Measurements from ENCODE around the gene CEACAM1.
"Not testable (repeated sequence)": the region's sequence is repeated elsewhere in the genome, so short reads cannot be mapped to it uniquely, and the experiment has no call there.

CEACAM1 gene

DNA sequence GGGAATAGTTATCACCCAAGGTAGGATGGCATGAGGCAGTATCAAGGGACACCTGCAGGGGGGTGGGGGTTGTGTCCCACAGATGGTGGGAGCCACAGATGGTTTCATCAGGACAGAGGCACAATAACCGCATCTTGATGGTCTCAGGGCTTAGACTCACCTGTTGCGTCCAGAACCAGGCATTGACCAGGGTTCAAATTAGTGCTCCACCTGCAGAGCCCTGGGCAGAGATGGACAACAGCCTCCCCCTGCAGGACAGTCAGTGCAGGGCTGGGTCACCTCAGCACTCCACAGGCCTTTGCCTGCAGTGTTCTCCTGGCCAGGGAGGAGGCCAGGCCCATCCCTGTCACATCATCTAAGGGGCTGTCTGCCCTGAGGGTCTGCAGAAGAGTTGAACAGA lies 14.5 kb upstream of the CEACAM1 start:
- H3K9me3 Mint-ChIP-seq = no peaks in the 10 kb centered on the region
- no peak overlapping the region for H3K4me3 Mint-ChIP-seq
- no peak overlapping the region for H3K27ac Mint-ChIP-seq (ENCODE audit: low read depth)

DNA sequence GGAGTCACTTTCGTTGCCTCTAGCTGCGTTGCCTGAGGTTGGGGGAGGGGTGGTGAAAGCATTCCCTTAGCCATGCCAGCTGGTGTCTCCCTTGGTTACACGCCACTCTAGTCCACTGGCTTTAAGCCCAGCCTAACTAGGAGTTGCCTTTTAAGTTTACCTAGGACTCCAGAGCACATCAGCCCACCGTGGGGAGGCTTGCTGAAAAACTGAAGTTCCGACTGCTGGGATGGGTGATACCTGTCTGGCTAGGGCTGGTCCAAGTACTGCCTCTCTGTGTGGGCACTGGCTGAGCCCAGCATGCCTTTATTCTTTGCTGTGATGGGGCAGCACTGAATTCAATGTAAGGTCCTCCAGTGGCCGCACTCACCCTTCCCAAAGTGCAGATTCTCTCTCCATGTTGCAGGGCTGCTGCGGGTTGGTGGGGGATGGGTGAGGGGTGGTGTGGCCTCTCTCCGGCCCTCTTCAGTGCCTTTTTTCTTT lies 11.8 kb upstream of the CEACAM1 start:
- H3K36me3 Mint-ChIP-seq (ENCODE audit: insufficient read depth) = no peaks in the 10 kb centered on the region
- H3K9me3 Mint-ChIP-seq = no peaks in the 10 kb centered on the region
- H3K27ac Mint-ChIP-seq (ENCODE audit: low read depth) = no peak overlapping the region
- ATAC-seq (replicated peaks; ENCODE audit: extremely low read depth, poor library complexity, severe bottlenecking) (no peak), DNase-seq (ENCODE audit: low spot score in 2 of 2) (no peak)
- no peak overlapping the region for H3K4me3 Mint-ChIP-seq
- no peaks in the 10 kb centered on the region for H3K4me1 Mint-ChIP-seq
- H3K27me3 Mint-ChIP-seq = peaks cover 3% of the 10 kb centered on the region

More for the DNA sequence above, 14.5 kb upstream of the CEACAM1 start:
- no peak for DNase-seq (ENCODE audit: low spot score in 2 of 2)
- ATAC-seq (replicated peaks; ENCODE audit: extremely low read depth, poor library complexity, severe bottlenecking) = no peak
- H3K27me3 Mint-ChIP-seq = peaks cover 29% of the 10 kb centered on the region
- no peaks in the 10 kb centered on the region for H3K4me1 Mint-ChIP-seq
- no peaks in the 10 kb centered on the region for H3K36me3 Mint-ChIP-seq (ENCODE audit: insufficient read depth)

DNA sequence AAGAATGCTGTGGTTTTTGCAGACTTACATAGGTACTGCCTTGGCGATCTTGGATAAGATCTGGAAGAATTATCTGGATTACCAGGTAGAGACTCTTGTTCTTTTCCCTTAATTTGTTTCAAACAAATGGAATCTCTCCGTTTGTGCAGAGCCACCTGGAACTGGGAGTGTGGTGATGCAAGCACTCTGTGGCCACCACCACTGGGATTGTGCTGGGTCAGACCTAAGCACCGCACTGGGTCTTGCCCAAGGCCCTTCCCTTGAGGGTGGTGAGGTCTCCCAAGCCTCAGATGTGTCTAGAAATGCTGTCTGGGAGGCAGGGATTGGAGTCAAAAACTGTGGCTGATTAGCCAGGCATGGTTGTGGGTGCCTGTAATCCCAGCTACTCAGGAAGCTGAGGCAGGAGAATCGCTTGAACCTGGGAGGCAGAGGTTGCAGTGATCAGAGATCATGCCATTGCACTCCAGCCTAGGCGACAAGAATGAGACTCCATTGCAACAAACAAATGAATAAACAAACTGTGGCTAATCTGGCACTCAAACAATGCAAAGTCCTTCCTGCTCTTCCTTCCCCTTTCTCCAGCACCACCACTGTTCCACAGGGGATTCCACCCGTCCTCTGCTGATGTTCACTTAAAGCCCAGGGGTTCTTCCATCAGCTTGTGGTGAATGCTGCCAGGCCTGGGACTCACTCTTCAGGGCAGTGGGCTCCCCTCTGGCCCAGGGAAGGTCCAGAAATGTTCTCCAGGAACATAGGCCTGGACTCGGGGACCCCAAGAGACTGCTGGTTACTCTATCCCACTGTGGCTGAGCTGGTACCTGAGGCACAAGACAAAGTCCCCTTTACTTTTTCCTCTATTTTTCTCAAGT lies 10.8 kb upstream of the CEACAM1 start:
- Mint-ChIP-seq H3K27ac (ENCODE audit: low read depth) (no peak overlapping the region), H3K4me1 (no peaks in the 10 kb centered on the region), H3K4me3 (no peak overlapping the region), H3K36me3 (ENCODE audit: insufficient read depth) (no peaks in the 10 kb centered on the region), H3K27me3 (no peaks in the 10 kb centered on the region), H3K9me3 (no peaks in the 10 kb centered on the region)
- DNase-seq (ENCODE audit: low spot score in 2 of 2) = no peak
- no peak for ATAC-seq (replicated peaks; ENCODE audit: extremely low read depth, poor library complexity, severe bottlenecking)

DNA sequence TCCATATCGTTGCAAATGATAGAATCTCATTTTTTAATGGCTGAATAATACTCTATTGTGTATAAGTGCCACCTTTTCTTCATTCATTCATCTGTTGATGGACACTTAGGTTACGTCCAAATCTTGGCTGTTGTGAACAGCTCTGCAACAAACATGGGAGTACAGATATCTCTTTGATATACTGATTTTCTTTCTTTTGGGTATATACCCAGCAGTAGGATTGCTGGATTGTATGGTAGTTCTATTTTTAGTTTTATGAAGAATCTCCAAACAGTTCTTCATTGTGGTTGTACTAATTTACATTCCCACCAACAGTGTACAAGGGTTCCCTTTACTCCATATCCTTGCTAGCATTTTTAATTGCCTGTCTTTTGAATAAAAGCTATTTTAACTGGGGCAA lies 7.0 kb upstream of the CEACAM1 start:
- H3K36me3 Mint-ChIP-seq (ENCODE audit: insufficient read depth); H3K4me3 Mint-ChIP-seq; H3K27ac Mint-ChIP-seq (ENCODE audit: low read depth): not testable (repeated sequence)

DNA sequence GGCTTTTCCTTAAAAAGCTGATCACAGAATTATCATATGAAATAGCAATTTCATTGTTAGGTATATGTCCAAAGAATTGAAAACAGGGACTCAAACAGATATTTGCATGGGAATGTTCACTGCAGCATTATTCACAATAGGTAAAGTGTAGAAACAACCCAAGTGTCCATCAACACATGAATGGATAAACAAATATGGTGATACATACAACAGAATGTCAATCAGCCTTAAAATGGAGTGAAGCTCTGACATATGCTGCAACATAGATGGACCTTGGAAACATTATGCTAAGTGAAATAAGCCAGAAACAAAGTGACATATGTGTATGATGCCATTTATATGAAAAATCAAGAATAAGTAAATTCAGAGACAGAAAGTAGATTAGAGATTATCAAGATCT lies 6.1 kb upstream of the CEACAM1 start:
- no peaks in the 10 kb centered on the region for H3K36me3 Mint-ChIP-seq (ENCODE audit: insufficient read depth)
- H3K4me3 Mint-ChIP-seq = no peak overlapping the region
- no peaks in the 10 kb centered on the region for H3K9me3 Mint-ChIP-seq
- no peak for DNase-seq (ENCODE audit: low spot score in 2 of 2)
- no peak overlapping the region for H3K27ac Mint-ChIP-seq (ENCODE audit: low read depth)
- peaks cover 2% of the 10 kb centered on the region for H3K4me1 Mint-ChIP-seq
- H3K27me3 Mint-ChIP-seq = no peaks in the 10 kb centered on the region
- ATAC-seq (replicated peaks; ENCODE audit: extremely low read depth, poor library complexity, severe bottlenecking) = no peak

More for the DNA sequence above, 7.0 kb upstream of the CEACAM1 start:
- not testable (repeated sequence) for H3K9me3 Mint-ChIP-seq; H3K27me3 Mint-ChIP-seq; DNase-seq (ENCODE audit: low spot score in 2 of 2); ATAC-seq (replicated peaks; ENCODE audit: extremely low read depth, poor library complexity, severe bottlenecking); H3K4me1 Mint-ChIP-seq

DNA sequence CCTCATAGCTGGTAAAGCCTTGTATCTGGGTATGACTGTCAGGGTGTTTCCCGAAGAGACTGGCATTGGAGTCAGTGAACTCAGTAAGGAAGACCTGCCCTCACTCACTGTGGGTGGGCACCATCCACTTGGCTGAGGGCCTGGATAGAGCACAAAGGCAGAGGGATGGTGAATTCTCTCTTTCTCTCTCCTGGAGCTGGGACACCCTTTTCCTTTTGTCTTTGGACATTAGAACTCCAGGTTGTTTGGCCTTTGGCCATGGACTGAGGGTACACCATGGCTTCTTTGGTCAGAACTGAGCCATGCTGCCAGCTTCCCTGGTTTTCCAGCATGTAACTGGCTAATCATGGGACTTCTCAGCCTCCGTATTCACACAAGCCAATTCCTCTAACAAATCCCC lies 4.6 kb upstream of the CEACAM1 start:
- peaks cover 2% of the 10 kb centered on the region for H3K36me3 Mint-ChIP-seq (ENCODE audit: insufficient read depth)
- H3K27me3 Mint-ChIP-seq = no peaks in the 10 kb centered on the region
- H3K9me3 Mint-ChIP-seq = no peaks in the 10 kb centered on the region
- ATAC-seq (replicated peaks; ENCODE audit: extremely low read depth, poor library complexity, severe bottlenecking) (no peak), DNase-seq (ENCODE audit: low spot score in 2 of 2) (no peak)
- peaks cover 17% of the 10 kb centered on the region for H3K4me1 Mint-ChIP-seq
- H3K4me3 Mint-ChIP-seq = no peak overlapping the region
- no peak overlapping the region for H3K27ac Mint-ChIP-seq (ENCODE audit: low read depth)

DNA sequence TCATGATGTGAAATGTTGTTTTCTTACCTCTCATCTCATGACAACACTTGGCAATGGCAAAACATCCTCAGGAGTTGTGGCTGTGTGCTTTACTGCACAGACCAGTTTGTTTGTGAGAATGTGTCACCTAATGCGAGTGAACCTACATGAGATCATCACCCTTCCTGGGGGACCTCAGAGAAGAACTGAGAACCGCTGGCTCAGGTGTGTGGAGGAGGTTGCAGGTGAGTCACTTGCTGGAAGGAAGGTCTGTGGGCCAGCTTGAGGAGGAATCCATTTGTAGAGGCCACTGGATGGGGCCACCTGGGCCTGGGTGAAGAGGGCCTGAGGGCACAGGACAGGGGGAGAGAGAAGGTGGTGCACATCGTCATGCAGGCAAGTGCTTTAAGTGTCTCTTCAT lies 3.0 kb upstream of the CEACAM1 start:
- Mint-ChIP-seq H3K4me1 (peaks cover 19% of the 10 kb centered on the region), H3K9me3 (no peaks in the 10 kb centered on the region), H3K36me3 (ENCODE audit: insufficient read depth) (peaks cover 2% of the 10 kb centered on the region), H3K27ac (ENCODE audit: low read depth) (no peak overlapping the region), H3K4me3 (no peak overlapping the region), H3K27me3 (no peaks in the 10 kb centered on the region)
- no peak for DNase-seq (ENCODE audit: low spot score in 2 of 2)
- no peak for ATAC-seq (replicated peaks; ENCODE audit: extremely low read depth, poor library complexity, severe bottlenecking)

DNA sequence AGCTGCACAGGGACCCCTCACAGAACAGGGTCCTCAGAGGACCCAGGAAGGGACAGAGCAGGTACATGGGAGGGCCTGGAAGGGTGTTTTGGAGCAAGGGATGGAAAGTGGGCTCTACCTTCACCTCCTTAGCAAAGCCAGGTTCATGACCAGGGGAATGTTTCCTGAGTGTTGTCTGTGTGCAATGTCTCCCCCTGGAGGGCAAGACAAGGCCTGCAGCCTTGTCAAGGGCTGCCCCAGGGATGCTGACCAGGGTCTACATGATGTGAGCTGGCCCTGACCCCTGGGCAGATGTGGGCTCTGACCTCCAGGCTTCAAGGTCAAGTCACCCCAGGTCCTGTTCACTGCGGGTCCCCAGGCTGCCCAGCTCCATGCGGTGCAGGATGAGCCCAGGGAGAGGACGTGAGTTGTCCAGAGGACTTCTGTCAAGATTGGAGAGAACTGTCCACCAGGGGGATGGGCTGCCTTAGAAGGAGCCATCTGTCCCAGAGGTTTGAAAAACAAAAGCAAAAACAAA lies 1.0 kb upstream of the CEACAM1 start:
- H3K9me3 Mint-ChIP-seq = no peaks in the 10 kb centered on the region
- peak; percentile 51 to 54 for DNase-seq (ENCODE audit: low spot score in 2 of 2)
- H3K4me1 Mint-ChIP-seq = peaks cover 19% of the 10 kb centered on the region
- H3K27me3 Mint-ChIP-seq = no peaks in the 10 kb centered on the region
- no peak overlapping the region for H3K27ac Mint-ChIP-seq (ENCODE audit: low read depth)
- peaks cover 2% of the 10 kb centered on the region for H3K36me3 Mint-ChIP-seq (ENCODE audit: insufficient read depth)
- ATAC-seq (replicated peaks; ENCODE audit: extremely low read depth, poor library complexity, severe bottlenecking) = no peak
- H3K4me3 Mint-ChIP-seq = peak overlapping the region; percentile 55

DNA sequence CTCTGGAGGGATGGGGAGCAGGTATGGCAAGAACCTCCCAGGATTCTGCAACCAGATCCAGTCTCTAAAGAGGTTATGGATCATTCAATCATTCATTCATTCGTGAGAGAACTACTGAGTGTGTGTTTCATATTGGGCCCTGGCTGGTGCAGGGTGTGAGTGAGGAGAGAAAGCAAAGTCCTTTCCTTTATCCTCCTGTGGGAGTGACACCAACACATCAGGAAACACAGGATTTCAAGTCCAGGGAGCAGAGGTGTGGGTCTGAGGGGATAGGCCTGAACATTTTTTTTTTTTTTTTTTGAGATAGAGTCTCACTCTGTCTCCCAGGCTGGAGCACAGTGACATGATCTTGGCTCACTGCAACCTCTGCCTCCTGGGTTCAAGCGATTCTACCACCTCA lies 3.3 kb downstream of the CEACAM1 start:
- H3K27ac Mint-ChIP-seq (ENCODE audit: low read depth) = no peak overlapping the region
- H3K4me1 Mint-ChIP-seq = peaks cover 19% of the 10 kb centered on the region
- DNase-seq (ENCODE audit: low spot score in 2 of 2) (no peak), ATAC-seq (replicated peaks; ENCODE audit: extremely low read depth, poor library complexity, severe bottlenecking) (no peak)
- no peak overlapping the region for H3K4me3 Mint-ChIP-seq
- no peaks in the 10 kb centered on the region for H3K9me3 Mint-ChIP-seq
- H3K27me3 Mint-ChIP-seq = no peaks in the 10 kb centered on the region
- H3K36me3 Mint-ChIP-seq (ENCODE audit: insufficient read depth) = peaks cover 2% of the 10 kb centered on the region

DNA sequence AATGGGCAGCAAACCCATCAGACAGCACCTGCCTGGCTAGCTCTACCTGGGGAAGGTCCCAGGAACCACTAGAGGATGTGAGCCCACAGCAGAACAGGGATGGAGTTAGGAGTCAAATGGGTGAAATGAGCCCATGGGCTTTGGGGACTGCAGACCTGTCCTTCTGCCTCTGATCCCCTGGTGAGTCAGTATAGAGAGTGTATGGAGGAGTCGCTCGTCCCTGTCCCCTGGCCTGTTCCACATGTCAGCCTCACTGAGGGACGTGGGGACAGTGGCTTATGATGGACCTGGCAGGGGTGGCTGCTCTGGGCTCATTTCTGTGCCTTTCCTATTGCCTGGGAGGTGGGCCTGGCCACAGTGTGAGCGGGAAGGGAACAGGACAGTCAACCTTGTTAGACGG lies 4.0 kb downstream of the CEACAM1 start:
- H3K9me3 Mint-ChIP-seq = no peaks in the 10 kb centered on the region
- no peak overlapping the region for H3K27ac Mint-ChIP-seq (ENCODE audit: low read depth)
- no peaks in the 10 kb centered on the region for H3K27me3 Mint-ChIP-seq
- peaks cover 4% of the 10 kb centered on the region for H3K36me3 Mint-ChIP-seq (ENCODE audit: insufficient read depth)
- no peak for DNase-seq (ENCODE audit: low spot score in 2 of 2)
- peaks cover 16% of the 10 kb centered on the region for H3K4me1 Mint-ChIP-seq
- no peak overlapping the region for H3K4me3 Mint-ChIP-seq
- no peak for ATAC-seq (replicated peaks; ENCODE audit: extremely low read depth, poor library complexity, severe bottlenecking)

DNA sequence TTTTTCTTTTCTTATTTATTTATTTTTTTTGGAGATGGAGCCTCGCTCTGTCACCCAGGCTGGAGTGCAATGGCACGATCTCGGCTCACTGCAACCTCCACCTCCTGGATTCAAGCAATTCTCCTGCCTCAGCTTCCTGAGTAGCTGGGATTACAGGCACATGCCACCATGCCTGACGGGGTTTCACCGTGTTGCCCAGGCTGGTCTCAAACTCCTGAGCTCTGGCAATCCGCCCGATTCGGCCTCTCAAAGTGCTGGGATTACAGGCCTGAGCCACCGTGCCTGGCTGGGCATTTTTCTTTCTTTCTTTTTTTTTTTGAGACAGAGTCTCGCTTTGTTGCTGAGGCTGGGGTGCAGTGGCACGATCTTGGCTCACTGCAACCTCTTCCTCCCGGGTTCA lies 6.0 kb downstream of the CEACAM1 start:
- not testable (repeated sequence) for ATAC-seq (replicated peaks; ENCODE audit: extremely low read depth, poor library complexity, severe bottlenecking); H3K4me3 Mint-ChIP-seq; H3K27me3 Mint-ChIP-seq; H3K9me3 Mint-ChIP-seq; H3K27ac Mint-ChIP-seq (ENCODE audit: low read depth); H3K4me1 Mint-ChIP-seq; DNase-seq (ENCODE audit: low spot score in 2 of 2); H3K36me3 Mint-ChIP-seq (ENCODE audit: insufficient read depth)

DNA sequence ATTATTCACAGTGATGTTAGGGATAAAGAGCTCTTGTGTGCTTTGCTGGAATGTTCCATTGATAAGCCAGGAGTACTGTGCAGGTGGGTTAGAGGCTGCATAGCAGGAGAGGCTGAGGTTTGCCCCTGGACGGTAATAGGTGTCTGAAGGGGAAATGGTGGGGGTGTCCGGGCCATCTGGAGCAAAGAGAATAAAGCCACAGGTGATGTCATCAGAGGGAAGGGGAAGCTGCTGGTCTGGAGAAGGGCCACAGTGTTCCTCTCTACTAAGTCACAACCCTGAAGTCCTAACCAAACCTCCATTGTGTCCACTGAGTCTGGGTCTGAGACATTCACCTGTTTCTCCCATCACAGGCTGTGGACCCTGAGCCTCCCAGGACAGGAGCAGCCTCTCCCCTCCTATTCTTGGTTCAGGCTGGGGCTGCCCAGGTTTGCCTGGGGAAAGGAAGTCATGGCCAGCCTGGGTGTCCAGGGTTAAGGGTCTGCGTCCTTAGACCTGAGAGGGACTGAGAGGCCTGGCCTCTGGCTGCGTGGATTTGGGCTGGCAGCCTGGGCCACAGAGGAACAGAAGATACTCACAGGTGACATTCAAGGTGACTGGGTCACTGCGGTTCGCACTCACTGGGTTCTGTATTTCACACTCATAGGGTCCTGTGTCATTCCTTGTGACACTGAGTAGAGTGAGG lies 6.8 kb downstream of the CEACAM1 start:
- Mint-ChIP-seq H3K4me1 (no peaks in the 10 kb centered on the region), H3K36me3 (ENCODE audit: insufficient read depth) (peaks cover 2% of the 10 kb centered on the region), H3K27me3 (no peaks in the 10 kb centered on the region), H3K27ac (ENCODE audit: low read depth) (no peak overlapping the region), H3K9me3 (no peaks in the 10 kb centered on the region), H3K4me3 (no peak overlapping the region)
- DNase-seq (ENCODE audit: low spot score in 2 of 2) = no peak
- no peak for ATAC-seq (replicated peaks; ENCODE audit: extremely low read depth, poor library complexity, severe bottlenecking)

DNA sequence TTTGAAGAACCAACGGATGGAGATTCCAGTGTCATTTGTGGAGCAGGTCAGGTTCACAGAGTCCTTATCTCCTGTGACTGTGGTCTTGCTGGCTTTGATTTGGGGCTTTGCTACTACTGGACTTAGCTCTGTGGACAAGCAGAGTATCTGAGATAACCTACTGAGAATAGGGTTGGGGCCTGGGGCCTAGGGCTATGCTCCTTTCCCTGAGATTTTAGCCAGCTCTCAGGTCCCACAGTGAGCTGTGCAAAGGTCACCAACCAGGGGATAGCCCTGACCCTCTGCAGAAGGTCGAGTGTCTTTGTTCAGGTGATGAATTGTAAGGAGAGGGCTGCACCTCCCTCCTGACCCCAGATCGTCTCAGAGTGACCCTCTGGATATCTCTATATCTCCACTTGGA lies 9.2 kb downstream of the CEACAM1 start:
- Mint-ChIP-seq H3K36me3 (ENCODE audit: insufficient read depth) (peaks cover 2% of the 10 kb centered on the region), H3K27me3 (no peaks in the 10 kb centered on the region), H3K9me3 (no peaks in the 10 kb centered on the region), H3K4me3 (no peak overlapping the region), H3K4me1 (no peaks in the 10 kb centered on the region), H3K27ac (ENCODE audit: low read depth) (no peak overlapping the region)
- no peak for ATAC-seq (replicated peaks; ENCODE audit: extremely low read depth, poor library complexity, severe bottlenecking)
- no peak for DNase-seq (ENCODE audit: low spot score in 2 of 2)
